Lung (tissue), 12 donors: ENCODE results near the gene ARHGAP19. TPM values are rescaled to one million over a fixed set of nuclear protein-coding genes. Genes with fewer than 3 reads are reported as not detected.

Experiments used
- ATAC-seq: fragments of 200-7000 bp; cut with Tn5 transposase; one replicate; pipeline ENCODE4 v1.9.1; 2020; ENCODE audit warnings: moderate number of reproducible peaks; ENCODE audit not compliant: insufficient read depth, low FRiP score
- DNase-seq, 3 donors: peaks; one replicate each; pipeline ENCODE4 v3.0.0-alpha.2; 2013 to 2017
- H3K27ac ChIP-seq, 2 donors: one replicate each; pipeline ENCODE4 v1.5.1; 2013; ENCODE audit warnings: mild to moderate bottlenecking in 2 of 2, moderate library complexity in 2 of 2, control low read depth in 1 of 2, inconsistent platforms in 1 of 2, low read depth in 1 of 2, low read length in 1 of 2
- H3K27me3 ChIP-seq, 3 donors: one replicate each; pipeline ENCODE4 v1.5.1; 2013; ENCODE audit warnings: low read length in 2 of 3; ENCODE audit not compliant: control insufficient read depth in 3 of 3, insufficient read depth in 3 of 3
- H3K36me3 ChIP-seq, 4 donors: one replicate each; pipeline ENCODE4 v1.5.1; 2013; ENCODE audit warnings: low read length in 4 of 4, mild to moderate bottlenecking in 1 of 4, moderate library complexity in 1 of 4; ENCODE audit not compliant: control insufficient read depth in 4 of 4, insufficient read depth in 4 of 4
- H3K4me1 ChIP-seq, 5 donors: one replicate each; pipeline ENCODE4 v1.5.1; 2013; ENCODE audit warnings: low read length in 5 of 5, mild to moderate bottlenecking in 2 of 5, moderate library complexity in 1 of 5; ENCODE audit not compliant: control insufficient read depth in 5 of 5, insufficient read depth in 5 of 5
- H3K4me3 ChIP-seq: one replicate; pipeline ENCODE4 v1.5.1; 2013; ENCODE audit warnings: mild to moderate bottlenecking, control low read depth, moderate library complexity
- H3K9ac ChIP-seq, 2 donors: one replicate each; pipeline ENCODE4 v1.5.1; 2013; ENCODE audit warnings: low read length in 2 of 2, control low read depth in 1 of 2; ENCODE audit not compliant: insufficient read depth in 1 of 2
- H3K9me3 ChIP-seq, 4 donors: one replicate each; pipeline ENCODE4 v1.5.1; 2013; ENCODE audit warnings: low read length in 3 of 4, mild to moderate bottlenecking in 1 of 4, moderate library complexity in 1 of 4; ENCODE audit not compliant: control insufficient read depth in 4 of 4, insufficient read depth in 3 of 4
- WGBS, 2 donors: extraction: QIAGEN DNeasy Blood & Tissue Kit; methylation state at CpG; one replicate each; pipeline ENCODE4 v1.1.7; 2013; 5-methylcytosine and 5-hydroxymethylcytosine counted together
- polyA plus RNA-seq, 2 donors: library from polyadenylated mRNA; stranded (reverse); fragments of 200-250 nt; gene quantifications; one replicate each; pipeline ENCODE4 v1.2.1, GENCODE V29; 2013
- total RNA-seq, 2 donors: library from RNA; depleted of rRNA in 1 of 2; stranded (reverse); fragments of >200 nt in 1 of 2; gene quantifications; one replicate each; pipeline ENCODE4 v1.2.1, GENCODE V29; 2014 to 2021
- TF ChIP-seq, protein P1 (sequence below): IDR thresholded peaks from 2 replicates; pipeline ENCODE4 v1.5.1; 2012; ENCODE audit warnings: mild to moderate bottlenecking; ENCODE audit errors: control extremely low read depth, extremely low read depth
- donor health status: control.
- donor health status: control.
- donor health status: Bipolar disorder and iron deficiency.
- donor health status: healthy.
- donor health status: DM: yes; HTN: yes; CAD: no.

Gene ARHGAP19
- total and polyA plus RNA-seq, 4 donors = 1.9 to 20.4 (median 8.5) TPM

DNA sequence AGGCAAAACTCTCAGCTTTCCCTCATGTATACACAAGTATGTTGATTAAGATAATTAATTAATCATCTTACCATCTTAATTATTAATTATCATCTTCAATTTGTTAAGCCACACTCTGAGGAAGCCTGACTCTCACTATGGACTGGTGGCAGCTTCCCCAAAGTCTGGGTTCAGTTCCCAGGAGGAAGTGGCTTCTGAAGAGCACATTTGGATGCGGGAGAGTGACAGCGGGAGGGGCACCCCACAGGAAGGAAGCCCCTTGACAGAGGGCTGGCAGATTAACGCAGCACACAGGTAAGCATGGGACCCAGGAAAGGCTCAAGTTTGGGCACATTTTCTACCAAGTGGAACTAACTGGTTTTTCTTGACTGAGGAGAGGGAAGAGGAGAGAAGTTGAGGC, 93.3 kb downstream of the ARHGAP19 start:
- DNase-seq (no peak), ATAC-seq (no peak)
- Histone ChIP-seq H3K36me3 (no peaks in the 10 kb centered on the region), H3K27ac (no peak overlapping the region), H3K4me1 (peaks cover 0 to 6% (median 4%) of the 10 kb centered on the region in 5 donors), H3K9me3 (peaks cover 0 to 5% (median 0%) of the 10 kb centered on the region in 4 donors), H3K4me3 (no peak overlapping the region), H3K27me3 (peaks cover 0 to 40% (median 13%) of the 10 kb centered on the region in 3 donors), H3K9ac (no peak overlapping the region)
- WGBS, 2 donors = 29 to 31% methylated on average over 3 of the region's 3 CpGs
- TF ChIP-seq, protein P1, sequence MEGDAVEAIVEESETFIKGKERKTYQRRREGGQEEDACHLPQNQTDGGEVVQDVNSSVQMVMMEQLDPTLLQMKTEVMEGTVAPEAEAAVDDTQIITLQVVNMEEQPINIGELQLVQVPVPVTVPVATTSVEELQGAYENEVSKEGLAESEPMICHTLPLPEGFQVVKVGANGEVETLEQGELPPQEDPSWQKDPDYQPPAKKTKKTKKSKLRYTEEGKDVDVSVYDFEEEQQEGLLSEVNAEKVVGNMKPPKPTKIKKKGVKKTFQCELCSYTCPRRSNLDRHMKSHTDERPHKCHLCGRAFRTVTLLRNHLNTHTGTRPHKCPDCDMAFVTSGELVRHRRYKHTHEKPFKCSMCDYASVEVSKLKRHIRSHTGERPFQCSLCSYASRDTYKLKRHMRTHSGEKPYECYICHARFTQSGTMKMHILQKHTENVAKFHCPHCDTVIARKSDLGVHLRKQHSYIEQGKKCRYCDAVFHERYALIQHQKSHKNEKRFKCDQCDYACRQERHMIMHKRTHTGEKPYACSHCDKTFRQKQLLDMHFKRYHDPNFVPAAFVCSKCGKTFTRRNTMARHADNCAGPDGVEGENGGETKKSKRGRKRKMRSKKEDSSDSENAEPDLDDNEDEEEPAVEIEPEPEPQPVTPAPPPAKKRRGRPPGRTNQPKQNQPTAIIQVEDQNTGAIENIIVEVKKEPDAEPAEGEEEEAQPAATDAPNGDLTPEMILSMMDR = no peak

DNA sequence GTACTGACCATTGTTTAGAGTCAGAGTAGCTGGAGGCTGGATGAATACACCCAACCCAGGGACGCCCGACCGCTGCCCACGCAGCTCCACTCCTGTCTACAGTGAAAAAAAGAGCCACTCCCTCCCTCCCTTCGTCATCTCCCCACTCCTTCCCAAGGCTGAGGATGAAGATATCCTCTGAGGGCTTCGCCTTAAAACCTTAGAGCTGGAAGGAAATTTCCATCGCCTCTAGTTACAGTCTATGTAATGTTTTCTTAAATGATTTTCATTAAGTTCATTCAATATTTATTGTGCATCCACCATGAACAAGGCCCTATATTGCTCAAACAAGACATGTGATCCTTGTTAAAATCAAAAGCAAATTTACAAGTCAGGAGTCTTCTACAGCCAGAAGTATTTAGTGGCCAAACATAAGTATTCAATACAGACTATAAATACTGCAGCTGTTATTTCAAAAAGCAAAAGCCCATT, 95.4 kb downstream of the ARHGAP19 start:
- DNase-seq (no peak), ATAC-seq (no peak)
- 67 to 79% methylated on average over 7 of the region's 7 CpGs for WGBS, 2 donors
- Histone ChIP-seq H3K9ac (peak overlapping the region in 1 of 2 donors; percentile 5), H3K27me3 (peaks cover 0 to 42% (median 13%) of the 10 kb centered on the region in 3 donors), H3K4me1 (peaks cover 0 to 5% (median 4%) of the 10 kb centered on the region in 5 donors), H3K36me3 (no peaks in the 10 kb centered on the region), H3K9me3 (peaks cover 0 to under 1% (median 0%) of the 10 kb centered on the region in 4 donors), H3K27ac (no peak overlapping the region), H3K4me3 (no peak overlapping the region)
- TF ChIP-seq, protein P1 = no peak

DNA sequence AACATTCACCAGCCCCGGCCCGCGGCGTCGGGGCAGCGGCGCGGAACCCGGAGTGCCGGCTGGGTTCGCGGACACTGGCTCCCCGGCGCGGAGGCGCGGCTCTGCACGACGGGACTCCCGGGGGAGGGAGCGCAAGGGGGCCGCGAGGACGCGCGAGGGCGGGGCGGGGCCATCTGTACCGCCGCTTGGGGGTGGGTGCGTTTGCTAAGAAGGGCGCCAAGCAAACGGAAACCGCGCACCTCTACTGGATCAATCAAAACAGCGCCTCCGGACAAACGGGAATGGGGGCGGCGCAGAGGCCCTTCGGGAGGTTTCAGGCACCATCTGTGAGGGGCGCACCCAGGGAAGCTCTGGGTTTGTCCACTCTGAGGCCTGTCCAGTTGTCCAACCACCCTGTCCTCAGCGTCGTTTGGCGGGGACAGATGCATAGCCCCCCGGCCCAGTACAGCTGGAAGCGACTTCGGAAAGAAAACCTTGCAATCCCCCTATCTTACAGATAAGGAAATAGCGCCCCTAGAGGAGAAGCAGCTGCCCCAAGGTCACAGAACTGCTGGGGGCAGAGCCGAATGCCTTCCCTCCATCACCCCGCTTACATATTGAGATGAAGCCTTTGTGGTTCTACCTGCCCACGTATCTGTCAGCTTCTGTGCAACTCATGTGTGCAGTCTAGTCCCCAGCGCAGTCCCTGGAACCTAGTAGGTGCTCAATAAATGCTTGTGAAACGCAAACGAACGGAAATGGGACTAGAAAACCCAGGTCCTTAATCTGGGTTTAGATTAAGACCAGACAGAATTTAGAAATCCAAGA, 96.0 kb downstream of the ARHGAP19 start:
- peaks cover 0 to 5% (median 4%) of the 10 kb centered on the region in 5 donors for H3K4me1 ChIP-seq
- TF ChIP-seq, protein P1 = peak; percentile 37
- peaks cover 0 to 42% (median 15%) of the 10 kb centered on the region in 3 donors for H3K27me3 ChIP-seq
- H3K9me3 ChIP-seq = peaks cover 0 to 2% (median 0%) of the 10 kb centered on the region in 4 donors
- DNase-seq (peak; percentile 56 to 74 (median 68)), ATAC-seq (peak; percentile 62)
- H3K9ac ChIP-seq = no peak overlapping the region
- 4 to 5% methylated on average over 45 to 56 of the region's 56 CpGs for WGBS, 2 donors
- H3K27ac ChIP-seq = no peak overlapping the region
- H3K36me3 ChIP-seq = no peaks in the 10 kb centered on the region
- no peak overlapping the region for H3K4me3 ChIP-seq
